Stimulated activated CD4-positive, alpha-beta T cell treated with anti-CD3 and anti-CD28 coated beads, Interleukin-1b, Interleukin-23, amount 100 ng/mL, for 4 hours (primary cell): ENCODE measurements around the gene GTF3C5.
"Not testable (repeated sequence)": the region's sequence is repeated elsewhere in the genome, so short reads cannot be mapped to it uniquely, and the experiment has no call there.

ENCODE experiments used
- DNase-seq, 2 donors: peaks; one replicate each; pipeline ENCODE4 v3.0.0-alpha.2; 2020; ENCODE audit warnings: low read depth in 2 of 2

Gene GTF3C5

GRCh38 chr9:133030317-133031129, at the start of gene GTF3C5:
Gene GTF3C5, plus strand, starts transcription at chr9:133030997. Its CDS starts 15 bp downstream, at chr9:133031012.
- peak; percentile 83 to 84 for DNase-seq

GRCh38 chr9:132982458-132982857, 48.3 kb upstream of the GTF3C5 start:
- no peak for DNase-seq

DNA sequence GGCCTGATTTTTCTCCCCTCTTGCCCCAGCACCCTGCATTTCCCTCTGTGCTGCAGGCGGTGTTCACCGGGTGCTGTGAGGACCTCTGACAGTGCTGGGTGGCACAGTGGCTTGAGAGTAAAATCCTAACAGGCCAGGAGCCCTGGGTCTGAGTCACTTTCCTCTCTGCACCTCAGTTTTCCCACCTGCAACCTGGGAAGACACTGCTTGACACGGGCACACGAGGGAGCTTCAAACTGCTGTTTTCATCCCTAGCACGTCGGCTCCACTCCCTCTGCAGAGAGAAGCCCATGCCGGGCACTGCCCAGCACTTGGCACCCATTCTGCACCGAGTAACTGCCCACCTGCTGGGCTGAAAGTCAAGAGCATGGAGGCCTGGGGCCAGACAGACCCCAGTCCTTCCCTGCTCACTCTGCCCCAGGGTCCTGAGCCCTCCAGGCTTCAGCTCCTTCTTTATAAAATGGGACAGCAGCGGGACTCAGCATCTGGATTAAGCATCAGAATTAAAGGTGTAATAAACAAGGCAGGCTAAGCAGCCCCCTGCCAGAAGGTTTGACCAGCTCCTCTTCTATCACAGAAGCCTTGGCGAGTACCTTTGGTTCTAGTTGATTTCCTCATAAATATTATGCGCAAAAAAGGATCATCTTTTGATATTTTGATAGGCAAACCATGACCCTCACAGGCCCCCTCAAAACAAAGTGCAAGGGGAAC, 47.2 kb upstream of the GTF3C5 start:
- no peak for DNase-seq

DNA sequence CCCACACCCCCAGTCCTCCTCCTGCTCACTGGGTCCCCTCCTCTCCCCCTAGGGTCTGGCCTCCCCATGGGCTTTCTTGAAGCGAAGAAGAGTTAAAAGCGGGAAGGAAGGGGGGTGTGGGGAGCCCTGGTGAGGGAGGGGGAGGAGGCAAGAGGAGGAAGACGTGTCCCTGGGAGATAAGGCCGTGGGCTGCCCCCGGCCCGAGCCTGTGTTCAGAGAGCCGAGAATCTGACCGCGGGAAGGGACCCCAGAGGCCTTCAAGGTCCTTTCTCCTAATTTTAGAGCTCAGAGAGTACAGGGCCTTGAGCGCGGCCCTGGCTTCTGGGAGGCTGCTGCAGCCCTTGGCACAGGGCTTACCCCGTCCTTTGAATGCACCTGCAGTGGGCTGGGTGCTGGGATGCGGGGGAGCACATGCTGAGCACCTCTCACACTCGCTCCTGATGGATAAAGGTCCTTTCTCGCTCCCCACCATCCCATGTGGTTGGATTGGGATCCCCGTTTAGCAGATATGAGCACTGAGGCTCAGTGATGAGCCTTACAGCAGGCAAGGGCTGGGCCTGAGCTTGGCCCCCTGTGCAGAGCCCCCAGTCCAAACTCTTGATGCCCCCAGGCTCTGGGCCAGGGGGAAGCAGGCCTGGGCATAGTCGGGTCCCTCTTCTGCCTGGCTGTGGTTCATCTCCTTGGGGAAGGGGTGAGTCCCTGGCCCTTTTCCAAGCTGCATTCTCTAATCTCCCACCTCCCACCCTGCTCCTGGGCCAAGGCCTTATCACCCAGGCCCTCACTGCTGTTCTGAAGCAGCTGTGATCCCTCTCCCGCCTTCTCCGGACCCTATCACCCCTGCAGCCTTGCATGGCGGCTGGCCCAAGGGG, 46.4 kb upstream of the GTF3C5 start:
- DNase-seq = no peak

DNA sequence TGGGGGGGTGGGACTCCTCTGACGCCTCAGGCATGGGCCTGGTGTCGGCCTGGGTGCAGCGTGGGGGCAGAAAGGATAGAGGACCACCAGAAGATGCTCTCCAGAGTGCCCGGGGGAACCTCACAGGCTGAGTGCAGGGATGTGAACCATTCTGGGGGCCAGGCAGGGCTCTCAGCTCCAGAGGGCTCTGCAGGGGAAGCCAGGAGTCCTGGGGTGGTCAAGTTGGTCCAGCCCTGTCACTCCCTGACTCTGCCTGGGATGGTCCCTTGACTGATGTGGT, 45.8 kb upstream of the GTF3C5 start:
- no peak for DNase-seq

DNA sequence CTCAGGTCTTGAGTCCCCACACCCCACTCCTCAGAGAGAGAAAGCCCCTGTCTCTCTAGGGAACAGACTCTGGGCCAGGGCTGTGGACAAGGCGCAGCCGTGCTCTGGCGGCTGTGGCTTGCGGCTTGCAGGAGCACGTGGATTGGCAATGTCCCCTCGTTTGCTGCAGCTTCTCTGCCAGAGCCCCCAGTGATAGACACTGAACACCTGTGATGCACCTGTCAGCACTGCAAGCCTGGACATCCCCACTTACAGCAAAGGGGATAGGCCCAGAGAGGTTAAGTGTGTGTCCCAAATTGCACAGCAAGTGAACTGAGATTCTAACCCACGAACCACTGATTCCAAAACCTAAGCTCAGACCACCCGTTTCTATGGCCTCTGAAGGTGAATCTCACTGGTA, 45.3 kb upstream of the GTF3C5 start:
- DNase-seq = no peak

DNA sequence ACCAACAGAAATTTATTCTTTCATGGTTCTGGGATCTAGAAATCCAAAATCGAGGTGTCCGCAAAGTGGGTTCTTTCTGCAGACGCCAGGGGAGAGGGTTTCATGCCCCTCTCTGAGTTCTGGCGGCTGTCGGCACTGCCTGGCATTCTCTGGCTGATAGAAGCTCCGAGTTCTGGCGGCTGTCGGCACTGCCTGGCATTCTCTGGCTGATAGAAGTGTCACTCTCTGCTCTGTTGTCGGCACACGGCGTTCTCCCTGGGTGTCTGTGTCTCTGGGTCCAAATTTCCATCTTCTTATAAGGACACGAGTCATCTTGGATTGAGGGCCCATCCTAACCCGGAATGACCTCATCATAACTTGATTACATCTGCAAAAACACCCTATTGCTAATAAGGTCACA, 44.7 kb upstream of the GTF3C5 start:
- no peak for DNase-seq

DNA sequence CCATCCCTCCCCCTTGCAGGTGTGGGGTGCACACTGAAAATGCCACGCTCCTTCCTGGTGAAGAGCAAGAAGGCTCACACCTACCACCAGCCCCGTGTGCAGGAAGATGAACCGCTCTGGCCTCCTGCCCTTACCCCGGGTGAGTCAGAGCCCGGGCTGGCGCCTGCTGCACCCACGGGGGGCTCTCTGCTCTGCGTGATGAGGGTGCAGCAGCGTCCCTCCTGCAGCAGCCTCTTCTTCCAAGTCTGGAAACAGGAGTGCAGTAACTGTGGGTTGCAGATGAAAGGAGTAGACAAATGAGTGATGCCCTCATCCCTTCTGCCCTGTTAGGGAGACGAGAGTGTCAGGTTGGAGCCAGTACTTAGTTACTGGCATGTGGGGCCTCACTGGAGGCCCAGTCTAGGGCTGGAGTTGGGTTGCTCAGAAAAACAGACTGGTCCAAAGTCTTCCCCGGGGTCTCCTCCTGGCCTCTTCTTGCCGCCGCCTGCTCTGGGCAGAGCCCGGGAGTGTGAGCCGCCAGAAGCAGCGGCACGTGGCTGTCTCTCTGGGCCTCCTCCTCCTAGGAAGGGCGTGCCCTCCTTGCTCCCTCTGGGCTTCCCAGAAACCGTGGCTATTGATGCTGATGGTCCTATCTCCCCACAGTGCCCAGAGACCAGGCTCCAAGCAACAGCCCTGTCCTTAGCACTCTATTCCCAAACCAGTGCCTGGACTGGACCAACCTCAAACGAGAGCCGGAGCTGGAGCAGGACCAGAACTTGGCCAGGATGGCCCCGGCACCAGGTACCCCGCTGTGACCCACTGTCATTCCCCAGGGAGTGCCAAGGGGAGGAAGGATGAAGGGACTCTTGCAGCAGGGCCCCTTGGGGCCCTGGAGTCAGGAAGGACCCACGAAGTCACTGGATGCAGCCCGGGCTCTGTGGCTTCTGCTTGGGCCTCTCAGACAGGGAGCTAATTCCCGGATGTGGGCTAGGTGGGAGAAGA, 43.9 kb upstream of the GTF3C5 start:
- DNase-seq = no peak

GRCh38 chr9:132988244-132989013, 42.4 kb upstream of the GTF3C5 start:
- DNase-seq = no peak

DNA sequence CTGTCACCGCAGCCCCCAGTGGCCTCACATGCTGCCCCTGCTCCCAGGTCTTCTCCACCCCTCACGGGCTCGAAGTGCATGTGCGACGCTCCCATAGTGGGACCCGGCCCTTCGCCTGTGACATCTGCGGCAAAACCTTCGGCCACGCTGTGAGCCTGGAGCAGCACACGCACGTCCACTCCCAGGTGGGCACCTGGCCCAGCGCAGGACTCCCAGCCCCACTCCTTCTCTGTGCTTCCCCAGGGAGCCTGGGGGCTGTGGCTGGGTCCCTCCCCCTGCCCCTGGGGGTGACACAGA, 41.8 kb upstream of the GTF3C5 start:
- DNase-seq = no peak

DNA sequence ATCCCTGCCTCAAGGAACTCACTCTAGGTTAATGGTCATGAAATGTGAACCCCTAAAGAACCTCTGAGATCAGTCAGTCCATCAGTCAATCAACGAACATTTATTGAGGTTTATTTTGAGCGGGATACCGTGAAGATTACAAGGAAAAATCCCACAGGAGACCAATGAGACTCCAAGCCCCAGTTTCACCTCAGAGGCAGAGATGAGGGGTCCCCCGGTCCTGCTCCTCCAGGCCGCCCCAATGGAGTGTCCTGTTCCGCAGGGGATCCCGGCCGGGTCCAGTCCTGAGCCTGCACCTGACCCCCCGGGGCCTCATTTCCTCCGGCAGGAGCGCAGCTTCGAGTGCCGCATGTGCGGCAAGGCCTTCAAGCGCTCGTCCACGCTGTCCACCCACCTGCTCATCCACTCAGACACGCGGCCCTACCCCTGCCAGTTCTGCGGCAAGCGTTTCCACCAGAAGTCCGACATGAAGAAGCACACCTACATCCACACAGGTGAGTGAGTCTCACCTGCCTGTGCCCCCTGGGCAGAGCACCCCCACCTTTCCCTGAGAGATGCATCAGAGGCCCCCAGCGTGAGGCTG, 41.3 kb upstream of the GTF3C5 start:
- no peak for DNase-seq

- DNase-seq = not testable (repeated sequence)
Measured at GRCh38 chr9:132989998-132990557, 40.7 kb upstream of the GTF3C5 start.

- no peak for DNase-seq
Measured at GRCh38 chr9:132990781-132991180, 40.0 kb upstream of the GTF3C5 start.

DNA sequence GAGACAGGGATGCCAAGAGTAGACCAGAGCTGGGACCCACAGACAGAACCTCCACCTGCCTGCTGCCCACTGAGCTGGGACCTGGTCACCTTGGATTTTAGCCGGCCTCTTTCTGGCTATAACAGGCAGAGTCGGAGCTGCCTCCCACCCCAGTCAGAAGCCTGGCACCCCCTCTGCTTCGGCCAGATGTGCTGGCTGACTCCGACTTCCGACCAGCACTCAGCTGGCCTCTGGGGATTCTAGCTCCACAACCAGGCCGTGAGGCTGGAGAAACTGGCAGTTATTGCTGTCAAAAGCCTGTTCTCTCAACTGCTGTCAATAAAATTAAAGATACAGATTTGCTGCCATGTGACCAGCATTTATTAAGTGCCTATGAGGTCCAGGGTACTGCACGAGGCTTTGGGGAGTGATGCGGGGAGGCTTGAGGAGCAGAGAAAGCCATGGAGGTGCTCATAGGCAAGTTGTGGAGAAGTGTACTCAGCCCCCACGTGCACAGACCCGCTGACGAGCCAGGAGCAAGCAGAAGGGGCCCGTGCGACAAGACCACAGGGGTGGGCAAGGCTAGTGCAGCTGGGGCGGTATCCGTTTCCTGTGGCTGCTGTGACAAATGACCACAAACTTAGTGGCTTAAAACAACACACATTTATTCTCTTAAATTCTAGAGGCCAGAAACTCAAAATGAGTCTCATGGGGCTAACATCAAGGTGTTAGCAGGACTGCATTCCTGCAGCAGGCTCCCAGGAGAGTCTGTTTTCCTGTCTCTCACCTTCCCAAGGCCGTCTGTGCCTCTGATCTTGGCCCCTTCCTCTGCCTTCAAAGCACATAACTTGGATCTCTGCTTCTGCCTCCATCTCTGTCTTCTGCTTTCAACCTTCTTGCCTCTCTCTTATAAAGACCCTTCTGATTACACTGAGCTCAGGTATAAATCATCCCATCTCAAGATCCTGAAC, 39.2 kb upstream of the GTF3C5 start:
- DNase-seq = no peak

- no peak for DNase-seq
Measured at GRCh38 chr9:132993511-132993939, 37.3 kb upstream of the GTF3C5 start.

GRCh38 chr9:132994410-132995120, 36.2 kb upstream of the GTF3C5 start:
- DNase-seq = no peak

- DNase-seq = no peak
Measured at GRCh38 chr9:132995121-132995420, 35.7 kb upstream of the GTF3C5 start.

DNA sequence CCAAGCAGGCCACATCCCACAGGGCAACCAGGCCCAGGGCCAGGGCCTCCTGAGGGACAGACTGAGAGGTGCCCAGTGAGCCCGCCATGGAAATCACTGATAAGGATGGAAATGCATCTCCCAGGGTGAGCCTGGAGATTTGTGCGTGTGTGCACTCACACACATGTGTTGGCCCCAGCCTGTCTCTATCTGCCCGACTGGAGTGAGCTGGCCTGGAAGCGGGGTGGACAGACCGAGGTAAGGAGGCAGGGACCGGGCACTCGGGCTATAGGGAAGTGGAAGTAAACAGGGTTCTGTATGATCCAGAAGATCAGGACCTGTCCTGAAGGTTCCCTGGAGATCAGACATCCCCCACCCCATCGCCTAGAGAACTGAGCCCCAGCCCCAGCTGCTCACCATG, 34.9 kb upstream of the GTF3C5 start:
- no peak for DNase-seq
